Astrocyte (in vitro differentiated cells and primary cell): ENCODE data around the gene UGGT2. TPM values are rescaled to one million over a fixed set of nuclear protein-coding genes. Genes with fewer than 3 reads are reported as not detected.

ENCODE experiments used
- DNase-seq: peaks from one replicate; pipeline ENCODE4 v3.0.0-alpha.2; 2010; ENCODE audit warnings: low read depth
- FAIRE-seq: peaks from 2 replicates; lab custom pipeline; 2011; peaks lifted over from hg19 to GRCh38; lab: Jason Lieb, UNC
- H2AFZ ChIP-seq: 2 replicates; pipeline ENCODE4 v1.6.0; 2012; ENCODE audit warnings: low read depth, low read length, inconsistent platforms
- H3K27ac ChIP-seq: 2 replicates; pipeline ENCODE4 v1.5.1; 2011; ENCODE audit warnings: low read depth, low read length, inconsistent platforms
- H3K27me3 ChIP-seq: 2 replicates; pipeline ENCODE4 v1.6.0; 2011; ENCODE audit warnings: low read length, inconsistent platforms; ENCODE audit not compliant: insufficient read depth
- H3K36me3 ChIP-seq: 2 replicates; pipeline ENCODE4 v1.5.1; 2011; ENCODE audit warnings: low read length, inconsistent platforms; ENCODE audit not compliant: insufficient read depth
- H3K4me1 ChIP-seq: 2 replicates; pipeline ENCODE4 v1.5.1; 2011; ENCODE audit warnings: low read length, inconsistent platforms; ENCODE audit not compliant: insufficient read depth
- H3K4me2 ChIP-seq: 2 replicates; pipeline ENCODE4 v1.6.0; 2012; ENCODE audit warnings: low read length, inconsistent platforms
- H3K4me3 ChIP-seq: 2 replicates; pipeline ENCODE4 v1.5.1; 2011; ENCODE audit warnings: low read depth, mild to moderate bottlenecking, low read length, inconsistent platforms; ENCODE audit not compliant: insufficient read depth
- H3K79me2 ChIP-seq: 2 replicates; pipeline ENCODE4 v1.6.0; 2012; ENCODE audit warnings: mild to moderate bottlenecking, low read length, inconsistent platforms; ENCODE audit not compliant: insufficient read depth
- H3K9ac ChIP-seq: 2 replicates; pipeline ENCODE4 v1.6.0; 2012; ENCODE audit warnings: mild to moderate bottlenecking, low read length, inconsistent platforms
- H3K9me3 ChIP-seq: 2 replicates; pipeline ENCODE4 v1.5.1; 2012; ENCODE audit warnings: low read depth, mild to moderate bottlenecking, low read length, inconsistent platforms; ENCODE audit not compliant: insufficient read depth
- H4K20me1 ChIP-seq: 2 replicates; pipeline ENCODE4 v1.6.0; 2012; ENCODE audit warnings: low read length, inconsistent platforms; ENCODE audit not compliant: insufficient read depth
- H3K27ac Mint-ChIP-seq: one replicate; pipeline ENCODE4 v1.8.0; 2021; ENCODE audit warnings: mild to moderate bottlenecking, mixed read lengths; ENCODE audit not compliant: unreplicated experiment
- H3K27me3 Mint-ChIP-seq: one replicate; pipeline ENCODE4 v1.8.0; 2021; ENCODE audit warnings: low read depth, mixed read lengths; ENCODE audit not compliant: unreplicated experiment
- H3K36me3 Mint-ChIP-seq: one replicate; pipeline ENCODE4 v1.8.0; 2021; ENCODE audit warnings: low read depth, mixed read lengths; ENCODE audit not compliant: unreplicated experiment
- H3K4me1 Mint-ChIP-seq: one replicate; pipeline ENCODE4 v1.8.0; 2021; ENCODE audit warnings: low read depth, mixed read lengths; ENCODE audit not compliant: unreplicated experiment
- H3K4me3 Mint-ChIP-seq: one replicate; pipeline ENCODE4 v1.8.0; 2021; ENCODE audit warnings: mild to moderate bottlenecking, moderate library complexity, mixed read lengths; ENCODE audit not compliant: unreplicated experiment
- H3K9me3 Mint-ChIP-seq: one replicate; pipeline ENCODE4 v1.8.0; 2021; ENCODE audit warnings: mild to moderate bottlenecking, mixed read lengths; ENCODE audit not compliant: unreplicated experiment
- CTCF ChIP-seq: IDR thresholded peaks from 2 replicates; pipeline ENCODE4 v1.5.1; 2011; ENCODE audit warnings: low read depth, mild to moderate bottlenecking, inconsistent platforms, low read length, moderate library complexity; ENCODE audit not compliant: insufficient read depth
- EZH2 ChIP-seq: IDR thresholded peaks from 2 replicates; pipeline ENCODE4 v1.6.1; 2012; ENCODE audit warnings: mild to moderate bottlenecking, low read length, inconsistent platforms; ENCODE audit not compliant: insufficient read depth
- total RNA-seq: library from RNA; stranded (reverse); gene quantifications from 2 replicates; pipeline ENCODE4 v1.2.1, GENCODE V29; 2021

Gene UGGT2
- total RNA-seq, 1 donor from 2014 or later, result 36.2 TPM

GRCh38 chr13:95906999-95907398 is 146.2 kb downstream of the UGGT2 start:
- Histone ChIP-seq H3K9ac (no peak overlapping the region), H3K79me2 (no peaks in the 10 kb centered on the region), H3K4me3 (no peak overlapping the region), H3K4me2 (no peak overlapping the region), H4K20me1 (no peaks in the 10 kb centered on the region), H3K27me3 (no peaks in the 10 kb centered on the region), H3K36me3 (no peaks in the 10 kb centered on the region), H3K27ac (no peak overlapping the region), H3K4me1 (no peaks in the 10 kb centered on the region), H3K9me3 (no peaks in the 10 kb centered on the region), H2AFZ (no peak overlapping the region)
- no peak for DNase-seq
- H3K36me3 Mint-ChIP-seq, result peaks cover 21% of the 10 kb centered on the region
- no peak overlapping the region for H3K27ac Mint-ChIP-seq
- TF ChIP-seq CTCF (no peak), EZH2 (no peak)
- peaks cover 9% of the 10 kb centered on the region for H3K9me3 Mint-ChIP-seq
- no peaks in the 10 kb centered on the region for H3K4me1 Mint-ChIP-seq
- H3K4me3 Mint-ChIP-seq, result no peak overlapping the region
- H3K27me3 Mint-ChIP-seq, result no peaks in the 10 kb centered on the region
- no peak for FAIRE-seq

- DNase-seq, result no peak
- Histone ChIP-seq H3K27me3 (no peaks in the 10 kb centered on the region), H3K27ac (no peak overlapping the region), H2AFZ (no peak overlapping the region), H4K20me1 (no peaks in the 10 kb centered on the region), H3K36me3 (peaks cover 3% of the 10 kb centered on the region), H3K4me2 (no peak overlapping the region), H3K9ac (no peak overlapping the region), H3K9me3 (no peaks in the 10 kb centered on the region), H3K4me1 (no peaks in the 10 kb centered on the region), H3K79me2 (no peaks in the 10 kb centered on the region), H3K4me3 (no peak overlapping the region)
- H3K4me1 Mint-ChIP-seq, result peaks cover 2% of the 10 kb centered on the region
- no peak overlapping the region for H3K27ac Mint-ChIP-seq
- FAIRE-seq, result peak; percentile 17
- H3K27me3 Mint-ChIP-seq, result no peaks in the 10 kb centered on the region
- H3K9me3 Mint-ChIP-seq, result peaks cover 4% of the 10 kb centered on the region
- TF ChIP-seq CTCF, result no peak
- no peak for TF ChIP-seq EZH2
- H3K36me3 Mint-ChIP-seq, result peaks cover 29% of the 10 kb centered on the region
- H3K4me3 Mint-ChIP-seq, result no peak overlapping the region
These were observed 149.6 kb downstream of the UGGT2 start for GRCh38 chr13:95903569-95903968.

- FAIRE-seq (no peak), DNase-seq (no peak)
- Histone ChIP-seq H2AFZ (no peak overlapping the region), H3K27ac (no peak overlapping the region), H3K4me2 (no peak overlapping the region), H3K4me1 (no peaks in the 10 kb centered on the region), H3K79me2 (no peaks in the 10 kb centered on the region), H3K9me3 (no peaks in the 10 kb centered on the region), H3K27me3 (no peaks in the 10 kb centered on the region), H4K20me1 (no peaks in the 10 kb centered on the region), H3K9ac (no peak overlapping the region), H3K4me3 (no peak overlapping the region), H3K36me3 (peaks cover 3% of the 10 kb centered on the region)
- Mint-ChIP-seq H3K9me3 (peaks cover 2% of the 10 kb centered on the region), H3K4me1 (peaks cover 10% of the 10 kb centered on the region), H3K36me3 (peaks cover 25% of the 10 kb centered on the region), H3K27me3 (no peaks in the 10 kb centered on the region), H3K27ac (no peak overlapping the region), H3K4me3 (no peak overlapping the region)
- TF ChIP-seq CTCF (no peak), EZH2 (no peak)
These were observed 150.5 kb downstream of the UGGT2 start for GRCh38 chr13:95902741-95903140.
